B cell (primary cell): ENCODE data around the gene KCND3. TPM values are rescaled to one million over a fixed set of nuclear protein-coding genes. Genes with fewer than 3 reads are reported as not detected.
A peak's percentile ranks its signal among the peaks of the same experiment; 100 is the strongest.

Source experiments
- ATAC-seq: fragments of 200-7000 bp; cut with Tn5 transposase; one replicate; pipeline ENCODE4 v1.10.0; 2021; ENCODE audit warnings: low read depth, mild to moderate bottlenecking, moderate number of reproducible peaks, moderate library complexity
- CTCF ChIA-PET: fragments of 350-600 bp; sonication (Branson Sonifier 250); formaldehyde crosslinking; loops from one replicate; lab custom pipeline; 2021; ENCODE audit warnings: antibody characterized with exemption, inconsistent platforms; lab: Charles Lee
- POLR2A ChIA-PET: fragments of 350-600 bp; sonication (Branson Sonifier 250); formaldehyde crosslinking; loops from one replicate; lab custom pipeline; 2021; ENCODE audit warnings: antibody characterized with exemption; lab: Charles Lee
- DNase-seq: peaks from one replicate; pipeline ENCODE4 v3.0.0; 2013
- H2AFZ ChIP-seq: 2 replicates; pipeline ENCODE4 v1.6.1; 2012; ENCODE audit warnings: mild to moderate bottlenecking, low read depth, low read length; ENCODE audit not compliant: insufficient read depth, poor library complexity, severe bottlenecking
- H3K27ac ChIP-seq, 2 donors: 1 replicate in 1 of 2; 2 replicates in 1 of 2; pipeline ENCODE4 v1.5.1; 2012 to 2013; ENCODE audit warnings: low read length in 2 of 2, mild to moderate bottlenecking in 2 of 2, moderate library complexity in 1 of 2
- H3K27me3 ChIP-seq, 4 experiments: fragments of 200-600 bp in 1 of 4; sonication (generic) in 1 of 4; replicated peaks in 1 of 4; 1 replicate in 2 of 4; 2 replicates in 2 of 4; pipeline versions ENCODE4 v1.6.1 to v1.7.0; 2013 to 2016; ENCODE audit warnings: low read length in 3 of 4, mild to moderate bottlenecking in 2 of 4, mixed read lengths in 1 of 4, moderate library complexity in 1 of 4; ENCODE audit not compliant: insufficient read depth in 4 of 4, control insufficient read depth in 3 of 4; ENCODE audit errors: control extremely low read depth in 1 of 4
- H3K36me3 ChIP-seq, 2 experiments: replicated peaks in 1 of 2; 1 replicate in 1 of 2; 2 replicates in 1 of 2; pipeline versions ENCODE4 v1.6.1 to v1.7.1; 2013; ENCODE audit warnings: low read length in 1 of 2; ENCODE audit not compliant: insufficient read depth in 2 of 2, control insufficient read depth in 1 of 2; ENCODE audit errors: control extremely low read depth in 1 of 2, extremely low read depth in 1 of 2
- H3K4me1 ChIP-seq, 2 donors: fragments of 200-600 bp in 1 of 2; sonication (generic) in 1 of 2; 1 replicate in 1 of 2; 2 replicates in 1 of 2; pipeline versions ENCODE4 v1.5.1 to v1.6.1; 2013 to 2017; ENCODE audit warnings: low read length in 2 of 2; ENCODE audit not compliant: control insufficient read depth in 2 of 2, insufficient read depth in 2 of 2
- H3K4me2 ChIP-seq: replicated peaks from 2 replicates; pipeline ENCODE3; 2012; ENCODE audit warnings: mild to moderate bottlenecking, low read depth, low read length; ENCODE audit not compliant: poor library complexity, severe bottlenecking
- H3K4me3 ChIP-seq, 5 experiments: fragments of 200-600 bp in 1 of 5; sonication (generic) in 1 of 5; 1 replicate in 3 of 5; 2 replicates in 2 of 5; pipeline versions ENCODE4 v1.5.1 to v1.7.0; 2011 to 2016; ENCODE audit warnings: low read length in 4 of 5, mild to moderate bottlenecking in 4 of 5, low read depth in 2 of 5, control low read depth in 1 of 5, moderate library complexity in 1 of 5; ENCODE audit not compliant: insufficient read depth in 1 of 5; ENCODE audit errors: control extremely low read depth in 1 of 5, extremely low read depth in 1 of 5
- H3K79me2 ChIP-seq: fragments of 200-600 bp; sonication (generic); one replicate; pipeline ENCODE4 v1.6.0; 2016; ENCODE audit warnings: low read length; ENCODE audit not compliant: control insufficient read depth, insufficient read depth
- H3K9ac ChIP-seq: fragments of 200-600 bp; sonication (generic); 2 replicates; pipeline ENCODE4 v1.6.1; 2017; ENCODE audit warnings: mild to moderate bottlenecking, low read length, moderate library complexity
- H3K9me3 ChIP-seq, 3 donors: one replicate each; pipeline versions ENCODE4 v1.6.1 to v1.7.1; 2013; ENCODE audit warnings: low read length in 2 of 3; ENCODE audit not compliant: control insufficient read depth in 2 of 3, insufficient read depth in 1 of 3; ENCODE audit errors: control extremely low read depth in 1 of 3
- H4K20me1 ChIP-seq: 2 replicates; pipeline ENCODE4 v1.6.0; 2012; ENCODE audit warnings: mild to moderate bottlenecking, low read length; ENCODE audit not compliant: insufficient read depth, control insufficient read depth, poor library complexity, severe bottlenecking
- H3K27ac Mint-ChIP-seq: one replicate; pipeline ENCODE4 v1.8.0; 2021; ENCODE audit warnings: mixed read lengths
- H3K27me3 Mint-ChIP-seq: one replicate; pipeline ENCODE4 v1.8.0; 2021; ENCODE audit warnings: mixed read lengths
- H3K4me1 Mint-ChIP-seq: one replicate; pipeline ENCODE4 v1.8.0; 2021; ENCODE audit warnings: mixed read lengths
- H3K4me3 Mint-ChIP-seq: one replicate; pipeline ENCODE4 v1.8.0; 2021; ENCODE audit warnings: mixed read lengths
- H3K9me3 Mint-ChIP-seq: one replicate; pipeline ENCODE4 v1.8.0; 2022; ENCODE audit warnings: mixed read lengths; ENCODE audit not compliant: insufficient read depth
- EZH2 ChIP-seq: IDR thresholded peaks from 2 replicates; pipeline ENCODE4 v1.6.1; 2012; ENCODE audit warnings: borderline replicate concordance, low read depth, mild to moderate bottlenecking, moderate library complexity, low read length; ENCODE audit not compliant: insufficient read depth, poor library complexity, severe bottlenecking
- WGBS: methylation state at CpG from one replicate; pipeline ENCODE4 v1.1.5; 2013; ENCODE audit warnings: missing lambda C conversion rate; ENCODE audit not compliant: insufficient coverage; 5-methylcytosine and 5-hydroxymethylcytosine counted together
- intact Hi-C: fragments of 100-400 bp; cut with micrococcal nuclease; formaldehyde crosslinking; loops from one replicate; pipeline ENCODE4 v1.10.0; 2022
- polyA plus RNA-seq: library from polyadenylated mRNA; depleted of rRNA; stranded (reverse); fragments of >200 nt; gene quantifications from 2 replicates; pipeline ENCODE4 v1.2.3, GENCODE V29; 2012
- total RNA-seq, 2 donors: library from RNA; stranded (reverse); fragments of 120-200 nt in 1 of 2; gene quantifications; 1 replicate in 1 of 2; 2 replicates in 1 of 2; pipeline versions ENCODE4 v1.2.3 to v1.2.4, GENCODE V29; 2013 to 2022
- TF ChIP-seq, protein P1 (sequence below): fragments of 200-600 bp; IDR thresholded peaks from one replicate; pipeline ENCODE4 v1.8.0; 2022; ENCODE audit warnings: antibody characterized with exemption, mild to moderate bottlenecking

The KCND3 gene
- total and polyA plus RNA-seq, 2 donors (not counting 1 experiment from before 2014, with no cell fraction given), result 0.07 TPM; not detected in 1

DNA sequence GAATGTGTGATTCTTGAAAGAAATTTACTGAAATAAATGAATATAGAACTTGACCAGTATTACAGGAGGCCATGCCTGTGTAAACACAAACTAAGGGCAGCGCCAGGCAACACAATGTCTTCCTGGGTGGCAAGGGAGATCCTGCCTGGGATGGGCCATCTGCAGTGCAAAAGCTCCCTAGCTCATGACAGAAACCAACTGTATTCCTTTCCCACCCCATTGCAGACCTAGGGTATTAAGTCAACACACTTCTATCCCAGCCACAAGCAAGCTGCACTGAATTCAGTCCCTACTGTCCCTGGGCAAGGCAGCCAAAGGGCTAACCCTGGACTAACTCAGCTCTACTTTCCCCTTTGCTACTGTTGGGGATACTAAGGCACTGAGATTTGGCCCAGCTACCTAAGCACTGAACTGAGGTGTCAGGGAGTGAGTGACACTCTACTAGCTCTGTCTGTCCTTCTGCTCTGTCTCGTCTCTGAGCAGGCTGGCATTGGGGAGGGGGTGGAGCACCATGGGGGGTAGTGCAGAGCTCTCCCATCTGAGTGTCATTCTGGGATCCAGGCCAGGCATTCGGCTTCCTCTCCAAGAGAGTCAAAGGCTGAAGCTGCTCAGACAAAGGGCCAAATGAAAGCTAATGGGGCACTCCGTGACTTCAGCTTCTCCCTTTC lies 252.8 kb downstream of the KCND3 start:
- Mint-ChIP-seq H3K4me3 (peak overlapping the region; percentile 97), H3K27me3 (peaks cover 3% of the 10 kb centered on the region), H3K27ac (no peak overlapping the region), H3K4me1 (peaks cover 25% of the 10 kb centered on the region), H3K9me3 (no peaks in the 10 kb centered on the region)
- Histone ChIP-seq H2AFZ (no peak overlapping the region), H3K9ac (no peak overlapping the region), H4K20me1 (no peaks in the 10 kb centered on the region), H3K27ac (no peak overlapping the region), H3K4me2 (no peak overlapping the region), H3K4me3 (no peak overlapping the region), H3K9me3 (no peaks in the 10 kb centered on the region), H3K79me2 (no peaks in the 10 kb centered on the region), H3K4me1 (peaks cover 15 to 30% of the 10 kb centered on the region in 2 donors), H3K36me3 (no peaks in the 10 kb centered on the region), H3K27me3 (peaks cover 0 to 36% (median 14%) of the 10 kb centered on the region in 4 experiments)
- intact Hi-C loops, result no loop called here
- no peak for DNase-seq
- 90% methylated on average over 4 of the region's 4 CpGs for WGBS
- TF ChIP-seq EZH2, result no peak
- TF ChIP-seq, protein P1, sequence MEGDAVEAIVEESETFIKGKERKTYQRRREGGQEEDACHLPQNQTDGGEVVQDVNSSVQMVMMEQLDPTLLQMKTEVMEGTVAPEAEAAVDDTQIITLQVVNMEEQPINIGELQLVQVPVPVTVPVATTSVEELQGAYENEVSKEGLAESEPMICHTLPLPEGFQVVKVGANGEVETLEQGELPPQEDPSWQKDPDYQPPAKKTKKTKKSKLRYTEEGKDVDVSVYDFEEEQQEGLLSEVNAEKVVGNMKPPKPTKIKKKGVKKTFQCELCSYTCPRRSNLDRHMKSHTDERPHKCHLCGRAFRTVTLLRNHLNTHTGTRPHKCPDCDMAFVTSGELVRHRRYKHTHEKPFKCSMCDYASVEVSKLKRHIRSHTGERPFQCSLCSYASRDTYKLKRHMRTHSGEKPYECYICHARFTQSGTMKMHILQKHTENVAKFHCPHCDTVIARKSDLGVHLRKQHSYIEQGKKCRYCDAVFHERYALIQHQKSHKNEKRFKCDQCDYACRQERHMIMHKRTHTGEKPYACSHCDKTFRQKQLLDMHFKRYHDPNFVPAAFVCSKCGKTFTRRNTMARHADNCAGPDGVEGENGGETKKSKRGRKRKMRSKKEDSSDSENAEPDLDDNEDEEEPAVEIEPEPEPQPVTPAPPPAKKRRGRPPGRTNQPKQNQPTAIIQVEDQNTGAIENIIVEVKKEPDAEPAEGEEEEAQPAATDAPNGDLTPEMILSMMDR, result no peak
- ChIA-PET CTCF (interaction anchor here (1.3 to 5.0 kb wide), 6 partner anchors 9 to 32 kb away, joined by 3 to 66 read pairs (median 8); no protein-coding TSS in a partner anchor), POLR2A (no interaction called here)
- no peak for ATAC-seq

GRCh38 chr1:111735858-111736544 lies 253.5 kb downstream of the KCND3 start:
- no peak overlapping the region for H3K4me2 ChIP-seq
- no peak for DNase-seq
- no peak overlapping the region for H3K27ac Mint-ChIP-seq
- H3K9me3 Mint-ChIP-seq, result no peaks in the 10 kb centered on the region
- TF ChIP-seq EZH2, result no peak
- H3K4me1 ChIP-seq, result peaks cover 15 to 30% of the 10 kb centered on the region in 2 donors
- no peak overlapping the region for H3K27ac ChIP-seq
- H3K79me2 ChIP-seq, result no peaks in the 10 kb centered on the region
- peaks cover 0 to 31% (median 10%) of the 10 kb centered on the region in 4 experiments for H3K27me3 ChIP-seq
- WGBS, result 80% methylated on average over 8 of the region's 8 CpGs
- no peak overlapping the region for H2AFZ ChIP-seq
- CTCF ChIA-PET, result interaction anchor here (0.6 to 5.0 kb wide), 5 partner anchors 11 to 250 kb away, joined by 3 to 66 read pairs (median 13); no protein-coding TSS in a partner anchor
- POLR2A ChIA-PET, result no interaction called here
- intact Hi-C loops, result no loop called here
- H3K27me3 Mint-ChIP-seq, result peaks cover 3% of the 10 kb centered on the region
- ATAC-seq, result no peak
- H3K4me3 Mint-ChIP-seq, result no peak overlapping the region
- H4K20me1 ChIP-seq, result no peaks in the 10 kb centered on the region
- no peak overlapping the region for H3K9ac ChIP-seq
- H3K9me3 ChIP-seq, result no peaks in the 10 kb centered on the region
- H3K4me3 ChIP-seq, result no peak overlapping the region
- H3K36me3 ChIP-seq, result no peaks in the 10 kb centered on the region
- H3K4me1 Mint-ChIP-seq, result peaks cover 24% of the 10 kb centered on the region
